Natural killer cell treated with Interleukin-12 subunit alpha and Interleukin-12 subunit beta and Interleukin-15 and Interleukin-18, amount 100 ng/mL, for 72 hours (primary cell): ENCODE measurements around the gene ARL10. TPM values are rescaled to one million over a fixed set of nuclear protein-coding genes. Genes with fewer than 3 reads are reported as not detected.

Experiments used
- ATAC-seq, 2 donors: fragments of 150-1000 bp; cut with Tn5 transposase in 1 of 2; sonication (Bioruptor Pico), chemical (Tn5 transposase) in 1 of 2; 2 replicates each; pipeline ENCODE4 v1.10.0; 2021
- DNase-seq: peaks from one replicate; pipeline ENCODE4 v3.0.0; 2022; ENCODE audit warnings: low spot score
- H3K27ac Mint-ChIP-seq, 2 donors: 1 replicate in 1 of 2; 2 replicates in 1 of 2; pipeline ENCODE4 v1.8.0; 2022; ENCODE audit warnings: mixed read lengths in 2 of 2, mild to moderate bottlenecking in 1 of 2, moderate library complexity in 1 of 2
- H3K27me3 Mint-ChIP-seq, 2 donors: 1 replicate in 1 of 2; 2 replicates in 1 of 2; pipeline ENCODE4 v1.8.0; 2022; ENCODE audit warnings: mixed read lengths in 2 of 2
- H3K36me3 Mint-ChIP-seq: one replicate; pipeline ENCODE4 v1.8.0; 2022; ENCODE audit warnings: mixed read lengths
- H3K4me1 Mint-ChIP-seq, 2 donors: 1 replicate in 1 of 2; 2 replicates in 1 of 2; pipeline ENCODE4 v1.8.0; 2022; ENCODE audit warnings: low read depth in 2 of 2, mixed read lengths in 2 of 2, mild to moderate bottlenecking in 1 of 2
- H3K4me3 Mint-ChIP-seq: one replicate; pipeline ENCODE4 v1.8.0; 2022; ENCODE audit warnings: mixed read lengths
- H3K9me3 Mint-ChIP-seq: 2 replicates; pipeline ENCODE4 v1.8.0; 2022; ENCODE audit warnings: mixed read lengths
- total RNA-seq, 2 donors: library from RNA; stranded (reverse); gene quantifications; one replicate each; pipeline ENCODE4 v1.2.3, GENCODE V29; 2022

The ARL10 gene
- total RNA-seq, 2 donors from 2014 or later: 8.1 to 12.9 TPM

DNA sequence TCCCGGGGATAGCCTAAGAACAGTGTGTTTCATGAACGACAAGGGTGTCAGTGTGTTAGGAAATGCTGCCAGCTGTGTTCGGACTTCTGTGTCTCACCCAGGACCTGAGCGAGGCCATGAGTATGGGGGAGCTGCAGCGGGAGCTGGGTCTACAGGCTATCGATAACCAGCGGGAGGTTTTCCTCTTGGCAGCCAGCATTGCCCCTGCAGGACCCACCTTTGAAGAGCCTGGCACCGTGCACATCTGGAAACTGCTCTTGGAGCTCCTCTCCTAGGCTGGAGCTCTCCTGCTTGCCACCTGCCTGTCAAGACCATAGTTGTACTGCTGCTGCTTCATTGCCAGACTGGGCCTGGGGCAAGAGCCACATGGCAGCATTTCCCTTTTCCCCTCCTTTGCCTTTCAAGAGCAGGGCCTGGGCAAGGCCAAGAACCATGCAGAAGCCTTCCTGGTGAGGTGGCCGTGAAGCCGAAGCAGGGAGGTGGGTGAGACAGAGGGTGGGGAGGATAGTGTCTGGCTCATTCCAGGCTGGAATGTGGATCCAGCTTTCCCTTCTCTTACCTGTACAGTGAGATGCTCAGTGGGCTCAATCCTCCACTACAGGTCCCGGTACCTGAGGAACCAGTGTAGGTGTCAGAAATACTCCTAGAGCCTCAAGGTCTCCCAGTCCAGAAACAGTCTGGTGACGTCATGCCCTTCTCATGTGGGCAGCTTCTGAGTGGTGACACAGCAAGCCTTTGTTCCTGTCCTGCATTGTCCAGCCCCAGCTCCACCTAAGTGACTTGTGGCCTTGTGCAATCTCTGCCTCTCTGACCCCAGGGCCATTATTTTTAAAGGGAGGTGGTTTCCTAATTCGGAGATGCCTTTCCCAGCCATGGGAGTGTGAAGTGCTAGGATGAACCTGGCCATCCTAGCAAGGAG is 6.6 kb downstream of the ARL10 start:
- Mint-ChIP-seq H3K36me3 (peaks cover 4% of the 10 kb centered on the region), H3K27ac (no peak overlapping the region), H3K9me3 (no peaks in the 10 kb centered on the region), H3K27me3 (no peaks in the 10 kb centered on the region), H3K4me1 (peaks cover 6 to 9% of the 10 kb centered on the region in 2 donors), H3K4me3 (no peak overlapping the region)
- DNase-seq (no peak), ATAC-seq (no peak)

DNA sequence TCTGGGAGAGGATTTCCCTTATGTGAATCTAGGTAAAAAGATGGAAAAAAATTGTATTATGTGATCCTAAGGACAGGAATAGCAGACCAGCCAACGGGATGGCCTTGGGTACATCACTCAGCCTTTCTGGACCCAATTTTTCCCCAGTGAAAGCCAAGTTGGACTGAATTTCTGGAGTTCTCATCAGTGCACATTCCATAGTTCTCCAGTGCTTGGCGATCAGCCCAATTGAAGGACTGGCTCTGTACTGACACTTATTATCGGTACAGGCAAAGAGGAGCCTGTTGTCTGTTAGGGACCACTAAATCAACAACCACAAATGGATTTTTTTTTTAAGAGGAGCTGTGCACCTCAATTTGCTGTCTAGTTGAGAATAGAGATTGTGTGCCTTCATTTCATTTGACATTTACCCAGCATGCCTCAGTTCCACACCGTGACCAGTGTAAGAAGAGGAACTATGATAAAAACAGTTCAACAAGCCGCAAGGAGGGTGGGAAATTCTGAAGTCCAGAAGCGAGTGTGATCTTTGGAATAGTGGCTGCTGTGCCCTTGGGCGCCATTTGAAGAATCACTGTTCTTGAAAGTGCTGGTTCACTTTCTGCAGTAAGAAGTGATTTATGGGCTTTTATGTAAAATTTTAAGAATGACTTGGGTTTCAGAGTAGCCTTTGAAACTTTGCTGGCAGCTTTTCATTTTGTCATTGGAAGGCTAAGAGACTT is 8.0 kb downstream of the ARL10 start:
- Mint-ChIP-seq H3K27ac (no peak overlapping the region), H3K9me3 (no peaks in the 10 kb centered on the region)

GRCh38 chr5:176379881-176380280 is 14.6 kb downstream of the ARL10 start:
- no peak overlapping the region for H3K27ac Mint-ChIP-seq
- no peaks in the 10 kb centered on the region for H3K9me3 Mint-ChIP-seq
- H3K27me3 Mint-ChIP-seq: no peaks in the 10 kb centered on the region
- peaks cover 5% of the 10 kb centered on the region for H3K36me3 Mint-ChIP-seq
- no peak for ATAC-seq
- H3K4me1 Mint-ChIP-seq: no peaks in the 10 kb centered on the region
- no peak overlapping the region for H3K4me3 Mint-ChIP-seq
- no peak for DNase-seq

More for the DNA sequence above, 8.0 kb downstream of the ARL10 start:
- Mint-ChIP-seq H3K36me3 (no peaks in the 10 kb centered on the region), H3K4me3 (no peak overlapping the region), H3K27me3 (no peaks in the 10 kb centered on the region), H3K4me1 (no peaks in the 10 kb centered on the region)
- DNase-seq (no peak), ATAC-seq (no peak)

DNA sequence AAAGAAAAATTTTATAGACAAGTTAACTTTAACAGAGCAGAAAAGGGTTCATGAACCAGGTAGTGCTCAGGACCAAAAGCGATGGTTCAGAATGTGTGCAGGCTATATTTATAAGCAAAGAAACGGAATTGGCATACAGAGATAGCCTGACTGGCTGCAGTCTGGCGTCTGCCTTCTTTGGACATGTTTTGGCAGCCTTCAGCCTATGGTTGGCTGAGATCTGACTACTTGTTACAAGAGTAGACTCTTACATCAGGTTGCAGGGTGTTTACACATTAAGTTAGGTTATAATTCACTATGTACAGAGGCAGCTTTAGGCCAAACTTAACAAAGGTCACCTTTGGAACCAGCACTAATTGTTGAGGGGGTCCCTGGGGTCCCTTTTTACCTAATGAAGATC is 16.1 kb downstream of the ARL10 start:
- ATAC-seq (no peak), DNase-seq (no peak)
- Mint-ChIP-seq H3K4me3 (no peak overlapping the region), H3K36me3 (peaks cover 14% of the 10 kb centered on the region), H3K27ac (no peak overlapping the region), H3K9me3 (no peaks in the 10 kb centered on the region), H3K27me3 (no peaks in the 10 kb centered on the region), H3K4me1 (peaks cover 8 to 10% of the 10 kb centered on the region in 2 donors)

GRCh38 chr5:176381979-176382378 is 16.7 kb downstream of the ARL10 start:
- Mint-ChIP-seq H3K9me3 (no peaks in the 10 kb centered on the region), H3K27me3 (no peaks in the 10 kb centered on the region), H3K27ac (no peak overlapping the region), H3K4me1 (peaks cover 13 to 16% of the 10 kb centered on the region in 2 donors), H3K4me3 (no peak overlapping the region), H3K36me3 (peaks cover 16% of the 10 kb centered on the region)
- ATAC-seq (no peak), DNase-seq (no peak)

DNA sequence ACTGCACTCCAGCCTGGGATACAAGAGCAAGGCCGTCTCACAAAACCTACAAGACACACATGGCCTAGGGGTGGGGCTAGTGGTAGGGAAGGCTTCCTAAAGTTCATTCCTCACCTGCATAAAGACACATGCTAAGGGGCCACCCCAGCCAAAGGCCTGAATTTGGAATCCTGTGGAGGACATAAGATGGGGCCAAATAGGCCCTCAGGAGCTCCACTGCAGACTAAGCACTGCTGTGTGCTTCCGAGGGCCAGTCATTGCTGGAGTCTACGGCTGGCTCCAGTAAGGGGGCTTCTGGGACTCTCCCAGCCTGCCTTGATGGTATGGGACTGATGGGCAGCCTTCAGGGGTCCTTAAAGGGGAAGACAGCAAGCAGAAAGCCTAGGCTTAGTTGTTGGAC is 17.4 kb downstream of the ARL10 start:
- DNase-seq (no peak), ATAC-seq (no peak)
- H3K4me1 Mint-ChIP-seq: peaks cover 21 to 23% of the 10 kb centered on the region in 2 donors
- no peaks in the 10 kb centered on the region for H3K27me3 Mint-ChIP-seq
- H3K4me3 Mint-ChIP-seq: no peak overlapping the region
- H3K9me3 Mint-ChIP-seq: no peaks in the 10 kb centered on the region
- H3K36me3 Mint-ChIP-seq: peaks cover 23% of the 10 kb centered on the region
- no peak overlapping the region for H3K27ac Mint-ChIP-seq

DNA sequence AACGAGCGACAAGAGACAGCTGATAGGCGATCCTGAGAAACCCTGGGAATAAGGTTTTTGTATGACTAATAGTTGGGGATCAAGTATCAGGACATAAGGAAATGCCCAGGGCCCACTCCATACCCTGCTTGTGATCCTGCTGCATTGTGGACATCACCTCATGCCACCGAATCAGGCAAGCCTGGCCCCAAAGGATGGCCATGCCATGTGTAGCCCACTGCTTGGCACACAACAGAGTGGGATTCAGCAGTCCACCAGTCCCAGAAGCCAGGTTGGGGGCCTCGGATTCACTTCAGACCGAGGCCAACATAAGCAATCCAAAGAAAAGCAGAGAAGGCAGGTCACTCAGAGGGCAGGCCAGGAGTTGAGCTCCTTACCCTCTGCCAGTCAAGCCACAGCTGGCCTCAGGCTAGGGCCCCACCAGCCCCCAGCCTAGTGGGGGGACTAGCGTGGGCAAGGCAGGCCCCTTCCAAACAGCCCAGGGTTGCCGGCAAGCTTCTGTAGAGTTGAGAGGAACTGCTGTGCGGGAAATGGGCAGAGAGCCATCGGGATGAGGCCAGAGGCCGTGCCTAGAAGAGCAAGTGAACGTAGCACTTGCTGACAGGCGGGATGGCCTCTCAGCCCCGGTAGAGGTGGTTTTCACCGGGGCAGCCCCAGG is 18.1 kb downstream of the ARL10 start:
- Mint-ChIP-seq H3K4me3 (no peak overlapping the region), H3K36me3 (peaks cover 26% of the 10 kb centered on the region), H3K27me3 (no peaks in the 10 kb centered on the region), H3K9me3 (no peaks in the 10 kb centered on the region), H3K27ac (no peak overlapping the region), H3K4me1 (peaks cover 24 to 29% of the 10 kb centered on the region in 2 donors)
- ATAC-seq (no peak), DNase-seq (no peak)

GRCh38 chr5:176383961-176384360 is 18.7 kb downstream of the ARL10 start:
- Mint-ChIP-seq H3K27me3 (no peaks in the 10 kb centered on the region), H3K27ac (no peak overlapping the region)

GRCh38 chr5:176384366-176384930 is 19.2 kb downstream of the ARL10 start:
- Mint-ChIP-seq H3K27ac (no peak overlapping the region), H3K27me3 (no peaks in the 10 kb centered on the region), H3K9me3 (no peaks in the 10 kb centered on the region), H3K36me3 (peaks cover 26% of the 10 kb centered on the region), H3K4me3 (no peak overlapping the region), H3K4me1 (peaks cover 25 to 29% of the 10 kb centered on the region in 2 donors)
- no peak for DNase-seq
- ATAC-seq: no peak

More at GRCh38 chr5:176383961-176384360, 18.7 kb downstream of the ARL10 start:
- H3K9me3 Mint-ChIP-seq: no peaks in the 10 kb centered on the region
- ATAC-seq: no peak
- H3K4me1 Mint-ChIP-seq: peaks cover 24 to 29% of the 10 kb centered on the region in 2 donors
- peaks cover 26% of the 10 kb centered on the region for H3K36me3 Mint-ChIP-seq
- H3K4me3 Mint-ChIP-seq: no peak overlapping the region
- DNase-seq: no peak

- no peak for DNase-seq
These were observed 19.7 kb downstream of the ARL10 start for GRCh38 chr5:176384991-176385390.

GRCh38 chr5:176386491-176386890 is 21.2 kb downstream of the ARL10 start:
- H3K27me3 Mint-ChIP-seq: no peaks in the 10 kb centered on the region
- peaks cover 28 to 29% of the 10 kb centered on the region in 2 donors for H3K4me1 Mint-ChIP-seq
- H3K9me3 Mint-ChIP-seq: no peaks in the 10 kb centered on the region
- no peak for DNase-seq
- peak overlapping the region; percentile 87 to 96 for H3K27ac Mint-ChIP-seq
- H3K36me3 Mint-ChIP-seq: peaks cover 22% of the 10 kb centered on the region
- H3K4me3 Mint-ChIP-seq: peak overlapping the region; percentile 92
- ATAC-seq: no peak

More at GRCh38 chr5:176384991-176385390, 19.7 kb downstream of the ARL10 start:
- H3K36me3 Mint-ChIP-seq: peaks cover 22% of the 10 kb centered on the region
- no peaks in the 10 kb centered on the region for H3K9me3 Mint-ChIP-seq
- no peak overlapping the region for H3K4me3 Mint-ChIP-seq
- ATAC-seq: no peak
- H3K27ac Mint-ChIP-seq: peak overlapping the region in 1 of 2 donors; percentile 62
- peaks cover 28 to 29% of the 10 kb centered on the region in 2 donors for H3K4me1 Mint-ChIP-seq
- H3K27me3 Mint-ChIP-seq: no peaks in the 10 kb centered on the region

GRCh38 chr5:176387384-176387925 is 22.2 kb downstream of the ARL10 start:
- no peak for ATAC-seq

GRCh38 chr5:176388003-176388443 is 22.7 kb downstream of the ARL10 start:
- Mint-ChIP-seq H3K36me3 (peaks cover 22% of the 10 kb centered on the region), H3K27me3 (no peaks in the 10 kb centered on the region), H3K4me1 (peaks cover 29 to 31% of the 10 kb centered on the region in 2 donors), H3K9me3 (no peaks in the 10 kb centered on the region), H3K4me3 (peak overlapping the region; percentile 92), H3K27ac (peak overlapping the region; percentile 87 to 96)
- ATAC-seq (peak in 1 of 2 donors; percentile 0), DNase-seq (no peak)

More at GRCh38 chr5:176387384-176387925, 22.2 kb downstream of the ARL10 start:
- H3K9me3 Mint-ChIP-seq: no peaks in the 10 kb centered on the region
- DNase-seq: no peak
- H3K36me3 Mint-ChIP-seq: peaks cover 22% of the 10 kb centered on the region
- H3K27me3 Mint-ChIP-seq: no peaks in the 10 kb centered on the region
- H3K27ac Mint-ChIP-seq: peak overlapping the region; percentile 87 to 96
- peak overlapping the region; percentile 92 for H3K4me3 Mint-ChIP-seq
- H3K4me1 Mint-ChIP-seq: peaks cover 29 to 31% of the 10 kb centered on the region in 2 donors
